ENCODE results near the gene MANSC4.

The MANSC4 gene

DNA sequence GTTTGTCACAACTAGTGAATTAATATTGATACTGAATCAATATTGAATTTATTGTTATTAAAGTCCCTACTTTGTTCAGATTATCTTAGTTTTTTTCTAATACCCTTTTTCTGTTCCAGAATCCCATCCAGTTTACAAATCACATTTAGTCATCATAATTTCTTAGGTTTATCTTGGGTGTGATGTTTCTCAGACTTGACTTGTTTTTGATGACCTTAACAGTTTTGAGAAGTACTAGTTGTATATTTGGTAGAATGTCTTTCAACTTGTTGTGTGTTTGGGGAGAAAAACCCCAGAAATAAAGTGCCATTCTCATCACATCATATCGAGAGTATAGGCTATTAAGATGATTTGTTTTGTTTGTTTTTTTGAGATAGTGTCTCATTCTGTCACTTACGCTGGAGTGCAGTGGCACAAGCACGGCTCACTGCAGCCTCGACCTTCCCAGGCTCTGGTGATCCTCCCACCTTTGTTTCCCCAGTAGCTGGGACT lies 49.9 kb downstream of the MANSC4 start:
- no peak for DNase-seq (ENCODE audit: low spot score)
- TF ChIP-seq, protein P1, sequence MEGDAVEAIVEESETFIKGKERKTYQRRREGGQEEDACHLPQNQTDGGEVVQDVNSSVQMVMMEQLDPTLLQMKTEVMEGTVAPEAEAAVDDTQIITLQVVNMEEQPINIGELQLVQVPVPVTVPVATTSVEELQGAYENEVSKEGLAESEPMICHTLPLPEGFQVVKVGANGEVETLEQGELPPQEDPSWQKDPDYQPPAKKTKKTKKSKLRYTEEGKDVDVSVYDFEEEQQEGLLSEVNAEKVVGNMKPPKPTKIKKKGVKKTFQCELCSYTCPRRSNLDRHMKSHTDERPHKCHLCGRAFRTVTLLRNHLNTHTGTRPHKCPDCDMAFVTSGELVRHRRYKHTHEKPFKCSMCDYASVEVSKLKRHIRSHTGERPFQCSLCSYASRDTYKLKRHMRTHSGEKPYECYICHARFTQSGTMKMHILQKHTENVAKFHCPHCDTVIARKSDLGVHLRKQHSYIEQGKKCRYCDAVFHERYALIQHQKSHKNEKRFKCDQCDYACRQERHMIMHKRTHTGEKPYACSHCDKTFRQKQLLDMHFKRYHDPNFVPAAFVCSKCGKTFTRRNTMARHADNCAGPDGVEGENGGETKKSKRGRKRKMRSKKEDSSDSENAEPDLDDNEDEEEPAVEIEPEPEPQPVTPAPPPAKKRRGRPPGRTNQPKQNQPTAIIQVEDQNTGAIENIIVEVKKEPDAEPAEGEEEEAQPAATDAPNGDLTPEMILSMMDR (IDR thresholded peaks at IDR 0.05; ENCODE audit: extremely low read depth, missing control alignments) = no peak

DNA sequence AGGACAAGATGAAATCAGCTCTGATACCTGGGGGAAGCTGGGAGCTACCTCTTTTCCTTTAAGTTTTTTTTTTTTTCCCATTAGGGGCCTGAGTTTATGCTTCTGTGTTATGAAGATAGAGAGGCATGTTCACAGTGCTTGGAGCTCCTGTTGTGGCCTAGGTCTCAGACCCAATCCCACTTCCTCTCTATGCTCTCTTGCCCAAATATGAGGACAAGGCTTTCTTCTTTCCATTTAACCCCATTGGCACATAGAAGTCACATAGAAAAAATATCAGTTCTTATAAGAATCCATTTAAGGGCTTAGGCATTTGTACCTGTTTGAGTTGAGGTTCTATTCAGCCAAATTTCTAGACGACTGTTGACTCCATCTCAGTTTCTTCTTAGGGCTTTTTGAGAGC lies 56.8 kb downstream of the MANSC4 start:
- no peak for DNase-seq (ENCODE audit: low spot score)
- TF ChIP-seq, protein P1 (IDR thresholded peaks at IDR 0.05; ENCODE audit: extremely low read depth, missing control alignments) = no peak

All from GM20000 (cell line).